ENCODE measurements around the gene SESN1.

DNA sequence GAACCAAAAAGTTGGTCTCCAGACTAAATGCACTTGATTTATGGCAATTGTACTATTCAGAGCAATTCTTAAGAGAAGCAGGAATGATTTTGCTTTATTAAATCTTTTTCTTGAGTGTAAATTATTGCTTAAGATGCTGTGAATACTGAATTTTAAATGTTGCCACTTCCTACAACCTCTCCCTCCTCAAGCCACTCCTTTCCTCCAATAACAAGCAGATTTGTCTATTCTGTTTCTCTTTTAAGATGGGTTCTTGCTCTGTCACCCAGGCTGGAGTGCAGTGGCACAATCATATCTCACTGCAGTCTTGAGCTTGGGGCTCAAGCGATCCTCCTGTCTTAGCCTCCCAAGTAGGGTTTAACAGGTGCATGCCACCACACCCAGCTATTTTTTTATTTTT, 65.3 kb downstream of the SESN1 start:
- TF ChIP-seq, protein P1, sequence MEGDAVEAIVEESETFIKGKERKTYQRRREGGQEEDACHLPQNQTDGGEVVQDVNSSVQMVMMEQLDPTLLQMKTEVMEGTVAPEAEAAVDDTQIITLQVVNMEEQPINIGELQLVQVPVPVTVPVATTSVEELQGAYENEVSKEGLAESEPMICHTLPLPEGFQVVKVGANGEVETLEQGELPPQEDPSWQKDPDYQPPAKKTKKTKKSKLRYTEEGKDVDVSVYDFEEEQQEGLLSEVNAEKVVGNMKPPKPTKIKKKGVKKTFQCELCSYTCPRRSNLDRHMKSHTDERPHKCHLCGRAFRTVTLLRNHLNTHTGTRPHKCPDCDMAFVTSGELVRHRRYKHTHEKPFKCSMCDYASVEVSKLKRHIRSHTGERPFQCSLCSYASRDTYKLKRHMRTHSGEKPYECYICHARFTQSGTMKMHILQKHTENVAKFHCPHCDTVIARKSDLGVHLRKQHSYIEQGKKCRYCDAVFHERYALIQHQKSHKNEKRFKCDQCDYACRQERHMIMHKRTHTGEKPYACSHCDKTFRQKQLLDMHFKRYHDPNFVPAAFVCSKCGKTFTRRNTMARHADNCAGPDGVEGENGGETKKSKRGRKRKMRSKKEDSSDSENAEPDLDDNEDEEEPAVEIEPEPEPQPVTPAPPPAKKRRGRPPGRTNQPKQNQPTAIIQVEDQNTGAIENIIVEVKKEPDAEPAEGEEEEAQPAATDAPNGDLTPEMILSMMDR (IDR thresholded peaks at IDR 0.05): no peak
- TF ChIP-seq POLR2A (IDR thresholded peaks at IDR 0.05): no peak
